ENCODE results near the gene PTPRU. TPM values are rescaled to one million over a fixed set of nuclear protein-coding genes. Genes with fewer than 3 reads are reported as not detected.

The PTPRU gene
- total RNA-seq, 4 donors from 2014 or later = 5.6 to 9.7 (median 7.4) TPM

GRCh38 chr1:29322861-29323585 lies 86.7 kb downstream of the PTPRU start:
- in situ Hi-C loops (cut with MboI; ENCODE audit: low pct_ligation_motif_present in 1 of 4, low pct_unique_long_range_greater_than_20kb in 1 of 4, low sequenced_read_pairs in 3 of 4) (no loop called here), intact Hi-C loops (cut with DNase I; ENCODE audit: low total_unique reads) (no loop called here)
- Histone ChIP-seq H3K27ac (no peak overlapping the region), H3K27me3 (no peaks in the 10 kb centered on the region), H3K4me1 (no peaks in the 10 kb centered on the region), H3K9me3 (no peaks in the 10 kb centered on the region), H3K4me3 (no peak overlapping the region), H3K36me3 (no peaks in the 10 kb centered on the region)
- no peak for TF ChIP-seq POLR2A (IDR thresholded peaks at IDR 0.05)
- TF ChIP-seq, protein P1, sequence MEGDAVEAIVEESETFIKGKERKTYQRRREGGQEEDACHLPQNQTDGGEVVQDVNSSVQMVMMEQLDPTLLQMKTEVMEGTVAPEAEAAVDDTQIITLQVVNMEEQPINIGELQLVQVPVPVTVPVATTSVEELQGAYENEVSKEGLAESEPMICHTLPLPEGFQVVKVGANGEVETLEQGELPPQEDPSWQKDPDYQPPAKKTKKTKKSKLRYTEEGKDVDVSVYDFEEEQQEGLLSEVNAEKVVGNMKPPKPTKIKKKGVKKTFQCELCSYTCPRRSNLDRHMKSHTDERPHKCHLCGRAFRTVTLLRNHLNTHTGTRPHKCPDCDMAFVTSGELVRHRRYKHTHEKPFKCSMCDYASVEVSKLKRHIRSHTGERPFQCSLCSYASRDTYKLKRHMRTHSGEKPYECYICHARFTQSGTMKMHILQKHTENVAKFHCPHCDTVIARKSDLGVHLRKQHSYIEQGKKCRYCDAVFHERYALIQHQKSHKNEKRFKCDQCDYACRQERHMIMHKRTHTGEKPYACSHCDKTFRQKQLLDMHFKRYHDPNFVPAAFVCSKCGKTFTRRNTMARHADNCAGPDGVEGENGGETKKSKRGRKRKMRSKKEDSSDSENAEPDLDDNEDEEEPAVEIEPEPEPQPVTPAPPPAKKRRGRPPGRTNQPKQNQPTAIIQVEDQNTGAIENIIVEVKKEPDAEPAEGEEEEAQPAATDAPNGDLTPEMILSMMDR (IDR thresholded peaks at IDR 0.05) = no peak
- TF ChIP-seq EP300 (IDR thresholded peaks at IDR 0.05; ENCODE audit: low read depth) = no peak
- TF ChIP-seq POLR2AphosphoS5 (IDR thresholded peaks at IDR 0.05) = no peak
- no peak for DNase-seq
- WGBS, 2 donors (ENCODE audit: low coverage in 1 of 2) = 84% methylated on average over 12 of the region's 12 CpGs; no CpG with 5 or more reads in 1 of the 2 donors

DNA sequence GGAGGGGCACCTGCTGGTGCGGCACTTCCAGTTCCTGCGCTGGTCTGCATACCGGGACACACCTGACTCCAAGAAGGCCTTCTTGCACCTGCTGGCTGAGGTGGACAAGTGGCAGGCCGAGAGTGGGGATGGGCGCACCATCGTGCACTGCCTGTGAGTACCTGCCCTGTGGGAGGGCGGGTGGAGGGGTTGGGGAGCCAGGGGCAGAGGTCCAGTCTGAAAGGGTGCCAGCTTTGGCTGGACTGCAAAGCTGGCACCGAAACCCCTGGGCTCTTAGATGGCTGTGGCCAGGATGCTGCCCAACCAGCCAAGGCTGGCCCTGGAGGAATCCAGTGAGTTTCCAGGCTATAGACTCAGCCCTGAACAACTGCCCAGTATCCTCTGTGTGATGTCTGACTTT lies 87.3 kb downstream of the PTPRU start:
- in situ Hi-C loops (cut with MboI; ENCODE audit: low pct_ligation_motif_present in 1 of 4, low pct_unique_long_range_greater_than_20kb in 1 of 4, low sequenced_read_pairs in 3 of 4) = no loop called here

DNA sequence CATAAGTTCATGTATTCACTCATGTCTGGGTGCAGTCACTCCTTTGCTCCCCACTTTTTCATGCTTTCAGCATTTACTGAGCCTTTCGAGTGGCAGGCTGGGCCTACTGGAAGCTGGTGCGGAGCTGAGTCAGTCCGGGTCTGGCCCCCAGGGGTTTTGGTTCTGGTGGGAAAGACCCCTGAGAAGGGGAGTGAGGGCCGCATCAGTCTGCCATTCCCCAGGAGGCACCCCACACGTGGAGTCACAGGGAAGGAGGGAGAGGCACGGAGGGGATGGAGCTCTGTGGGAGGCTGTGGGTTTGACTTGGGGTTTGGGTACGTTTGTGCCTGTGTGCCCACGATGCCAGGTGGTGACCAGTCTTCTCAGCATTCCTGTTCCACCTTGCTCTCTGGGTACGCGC lies 87.9 kb downstream of the PTPRU start:
- 88% methylated on average over 10 of the region's 10 CpGs; no CpG with 5 or more reads in 1 of the 2 donors for WGBS, 2 donors (ENCODE audit: low coverage in 1 of 2)
- H3K36me3 ChIP-seq = no peaks in the 10 kb centered on the region
- H3K4me3 ChIP-seq = no peak overlapping the region

More for the DNA sequence above, 87.3 kb downstream of the PTPRU start:
- DNase-seq = no peak
- no peak for TF ChIP-seq EP300 (IDR thresholded peaks at IDR 0.05; ENCODE audit: low read depth)
- TF ChIP-seq, protein P1 (IDR thresholded peaks at IDR 0.05) = no peak
- no peak for TF ChIP-seq POLR2A (IDR thresholded peaks at IDR 0.05)
- TF ChIP-seq POLR2AphosphoS5 (IDR thresholded peaks at IDR 0.05) = no peak
- Histone ChIP-seq H3K4me1 (no peaks in the 10 kb centered on the region), H3K4me3 (no peak overlapping the region), H3K27ac (no peak overlapping the region), H3K36me3 (no peaks in the 10 kb centered on the region), H3K9me3 (no peaks in the 10 kb centered on the region), H3K27me3 (no peaks in the 10 kb centered on the region)
- 86% methylated on average over 8 of the region's 8 CpGs; no CpG with 5 or more reads in 1 of the 2 donors for WGBS, 2 donors (ENCODE audit: low coverage in 1 of 2)
- intact Hi-C loops (cut with DNase I; ENCODE audit: low total_unique reads) = no loop called here

DNA sequence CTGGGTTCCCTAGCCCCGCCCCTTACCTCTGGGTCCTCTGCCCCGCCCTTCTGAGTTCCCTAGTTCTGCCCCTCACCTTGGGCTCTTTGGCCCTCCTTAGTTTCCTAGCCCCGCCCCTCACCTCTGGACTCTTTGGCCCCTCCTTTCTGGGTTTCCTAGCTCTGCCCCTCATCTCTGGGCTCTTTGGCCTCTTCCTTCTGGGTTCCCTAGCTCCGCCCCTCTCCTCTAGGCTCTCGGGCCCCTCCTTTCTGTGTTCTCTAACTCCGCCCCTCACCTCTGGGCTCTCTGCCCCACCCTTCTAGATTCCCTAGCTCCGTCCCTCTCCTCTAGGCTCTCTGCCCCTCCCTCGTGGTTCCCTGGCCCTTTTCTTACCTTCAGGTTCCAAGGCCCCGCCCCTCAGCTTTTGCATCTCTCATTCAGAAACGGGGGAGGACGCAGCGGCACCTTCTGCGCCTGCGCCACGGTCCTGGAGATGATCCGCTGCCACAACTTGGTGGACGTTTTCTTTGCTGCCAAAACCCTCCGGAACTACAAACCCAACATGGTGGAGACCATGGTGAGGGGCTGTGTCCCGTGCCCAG lies 88.5 kb downstream of the PTPRU start:
- in situ Hi-C loops (cut with MboI; ENCODE audit: low pct_ligation_motif_present in 1 of 4, low pct_unique_long_range_greater_than_20kb in 1 of 4, low sequenced_read_pairs in 3 of 4) = no loop called here
- WGBS, 2 donors (ENCODE audit: low coverage in 1 of 2) = 28 to 66% methylated on average over 8 to 19 of the region's 19 CpGs
- DNase-seq = peak; percentile 20

More for the DNA sequence above, 87.9 kb downstream of the PTPRU start:
- TF ChIP-seq EP300 (IDR thresholded peaks at IDR 0.05; ENCODE audit: low read depth) = no peak
- TF ChIP-seq POLR2A (IDR thresholded peaks at IDR 0.05) = no peak
- TF ChIP-seq, protein P1 (IDR thresholded peaks at IDR 0.05) = no peak
- no peak for TF ChIP-seq POLR2AphosphoS5 (IDR thresholded peaks at IDR 0.05)
- intact Hi-C loops (cut with DNase I; ENCODE audit: low total_unique reads) (no loop called here), in situ Hi-C loops (cut with MboI; ENCODE audit: low pct_ligation_motif_present in 1 of 4, low pct_unique_long_range_greater_than_20kb in 1 of 4, low sequenced_read_pairs in 3 of 4) (no loop called here)
- Histone ChIP-seq H3K27ac (no peak overlapping the region), H3K9me3 (no peaks in the 10 kb centered on the region), H3K4me1 (no peaks in the 10 kb centered on the region), H3K27me3 (no peaks in the 10 kb centered on the region)
- DNase-seq = no peak

More for the DNA sequence above, 88.5 kb downstream of the PTPRU start:
- Histone ChIP-seq H3K27ac (no peak overlapping the region), H3K4me1 (no peaks in the 10 kb centered on the region), H3K9me3 (no peaks in the 10 kb centered on the region), H3K36me3 (no peaks in the 10 kb centered on the region), H3K27me3 (no peaks in the 10 kb centered on the region), H3K4me3 (no peak overlapping the region)
- no peak for TF ChIP-seq POLR2AphosphoS5 (IDR thresholded peaks at IDR 0.05)
- no peak for TF ChIP-seq POLR2A (IDR thresholded peaks at IDR 0.05)
- TF ChIP-seq, protein P1 (IDR thresholded peaks at IDR 0.05) = no peak
- no peak for TF ChIP-seq EP300 (IDR thresholded peaks at IDR 0.05; ENCODE audit: low read depth)
- intact Hi-C loops (cut with DNase I; ENCODE audit: low total_unique reads) = no loop called here

Measured in transverse colon (tissue), 4 donors.